WTC11 (cell line): ENCODE measurements around the gene POLD1.

Experiments
- CTCF ChIP-seq: fragments of 200-600 bp; IDR thresholded peaks from 2 replicates; pipeline ENCODE4 v1.8.0; 2022; ENCODE audit warnings: antibody characterized with exemption
- FOXP1 ChIP-seq: sonication (generic); formaldehyde crosslinking; IDR thresholded peaks from 2 replicates; pipeline ENCODE4 v1.8.0; 2022; ENCODE audit warnings: missing genetic modification reagents, mild to moderate bottlenecking, moderate library complexity, borderline replicate concordance
- JAZF1 ChIP-seq: fragments of 250-450 bp; sonication (Bioruptor Pico); IDR thresholded peaks from 2 replicates; pipeline ENCODE4 v1.9.0; 2021; ENCODE audit warnings: moderate library complexity, mild to moderate bottlenecking, inconsistent platforms
- STAT6 ChIP-seq: sonication (generic); formaldehyde crosslinking; conservative IDR thresholded peaks from 2 replicates; pipeline ENCODE4 v1.8.1; 2023; ENCODE audit warnings: mild to moderate bottlenecking, low read depth, missing genetic modification reagents, moderate library complexity
- TEAD4 ChIP-seq: sonication (generic); formaldehyde crosslinking; IDR thresholded peaks from 2 replicates; pipeline ENCODE4 v1.8.0; 2022; ENCODE audit warnings: mild to moderate bottlenecking, missing genetic modification reagents
- USF2 ChIP-seq: sonication (generic); formaldehyde crosslinking; IDR thresholded peaks from 2 replicates; pipeline ENCODE4 v1.8.1; 2023; ENCODE audit warnings: mild to moderate bottlenecking, missing genetic modification reagents, moderate library complexity
- ZBTB43 ChIP-seq: sonication (generic); formaldehyde crosslinking; IDR thresholded peaks from 2 replicates; pipeline ENCODE4 v1.8.1; 2023; ENCODE audit warnings: mild to moderate bottlenecking, missing genetic modification reagents
- ZNF396 ChIP-seq: fragments of 250-450 bp; sonication (Bioruptor Pico); IDR thresholded peaks from 2 replicates; pipeline ENCODE4 v1.8.0; 2021; ENCODE audit warnings: mild to moderate bottlenecking, moderate library complexity, borderline replicate concordance
- ZNF512 ChIP-seq: sonication (generic); formaldehyde crosslinking; IDR thresholded peaks from 2 replicates; pipeline ENCODE4 v1.8.1; 2022; ENCODE audit warnings: missing genetic modification reagents, borderline replicate concordance
- TF ChIP-seq, protein P1 (sequence below): sonication (generic); formaldehyde crosslinking; IDR thresholded peaks from 2 replicates; pipeline ENCODE4 v1.8.1; 2023; ENCODE audit warnings: mild to moderate bottlenecking, moderate library complexity, missing genetic modification reagents
- TF ChIP-seq, protein P2 (sequence below): sonication (generic); formaldehyde crosslinking; IDR thresholded peaks from 2 replicates; pipeline ENCODE4 v1.8.0; 2022; ENCODE audit warnings: mild to moderate bottlenecking, missing genetic modification reagents

- TF ChIP-seq CTCF (no peak), ZNF512 (CRISPR knock-in tag) (no peak), ZNF396 (CRISPR knock-in tag) (no peak), JAZF1 (CRISPR knock-in tag) (no peak), FOXP1 (CRISPR knock-in tag) (no peak), TEAD4 (CRISPR knock-in tag) (no peak), STAT6 (CRISPR knock-in tag) (no peak), USF2 (CRISPR knock-in tag) (no peak), ZBTB43 (CRISPR knock-in tag) (no peak)
- TF ChIP-seq, protein P1, sequence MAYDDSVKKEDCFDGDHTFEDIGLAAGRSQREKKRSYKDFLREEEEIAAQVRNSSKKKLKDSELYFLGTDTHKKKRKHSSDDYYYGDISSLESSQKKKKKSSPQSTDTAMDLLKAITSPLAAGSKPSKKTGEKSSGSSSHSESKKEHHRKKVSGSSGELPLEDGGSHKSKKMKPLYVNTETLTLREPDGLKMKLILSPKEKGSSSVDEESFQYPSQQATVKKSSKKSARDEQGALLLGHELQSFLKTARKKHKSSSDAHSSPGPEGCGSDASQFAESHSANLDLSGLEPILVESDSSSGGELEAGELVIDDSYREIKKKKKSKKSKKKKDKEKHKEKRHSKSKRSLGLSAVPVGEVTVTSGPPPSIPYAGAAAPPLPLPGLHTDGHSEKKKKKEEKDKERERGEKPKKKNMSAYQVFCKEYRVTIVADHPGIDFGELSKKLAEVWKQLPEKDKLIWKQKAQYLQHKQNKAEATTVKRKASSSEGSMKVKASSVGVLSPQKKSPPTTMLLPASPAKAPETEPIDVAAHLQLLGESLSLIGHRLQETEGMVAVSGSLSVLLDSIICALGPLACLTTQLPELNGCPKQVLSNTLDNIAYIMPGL (CRISPR knock-in tag): no peak
- TF ChIP-seq, protein P2, sequence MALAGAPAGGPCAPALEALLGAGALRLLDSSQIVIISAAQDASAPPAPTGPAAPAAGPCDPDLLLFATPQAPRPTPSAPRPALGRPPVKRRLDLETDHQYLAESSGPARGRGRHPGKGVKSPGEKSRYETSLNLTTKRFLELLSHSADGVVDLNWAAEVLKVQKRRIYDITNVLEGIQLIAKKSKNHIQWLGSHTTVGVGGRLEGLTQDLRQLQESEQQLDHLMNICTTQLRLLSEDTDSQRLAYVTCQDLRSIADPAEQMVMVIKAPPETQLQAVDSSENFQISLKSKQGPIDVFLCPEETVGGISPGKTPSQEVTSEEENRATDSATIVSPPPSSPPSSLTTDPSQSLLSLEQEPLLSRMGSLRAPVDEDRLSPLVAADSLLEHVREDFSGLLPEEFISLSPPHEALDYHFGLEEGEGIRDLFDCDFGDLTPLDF: peak; percentile 38; the same call in 1 of the 2 replicates
Measured at GRCh38 chr19:50334741-50335421, 49.3 kb upstream of the POLD1 start.
